HepG2 (cell line): Measurements from ENCODE around the gene HADHA. TPM values are rescaled to one million over a fixed set of nuclear protein-coding genes. Genes with fewer than 3 reads are reported as not detected.

Experiments
- CREM ChIP-seq, 2 experiments: sonication (generic) in 1 of 2; formaldehyde crosslinking in 1 of 2; IDR thresholded peaks; 2 replicates each; pipeline versions ENCODE4 v1.4.0 to v1.6.1; 2016 to 2020; ENCODE audit warnings: antibody characterized with exemption in 1 of 2, mild to moderate bottlenecking in 1 of 2, missing genetic modification reagents in 1 of 2
- DBP ChIP-seq: sonication (generic); formaldehyde crosslinking; IDR thresholded peaks from 2 replicates; pipeline ENCODE4 v1.4.0; 2020; ENCODE audit warnings: missing genetic modification reagents; ENCODE audit errors: not compliant biosample characterization
- E2F5 ChIP-seq: sonication (generic); formaldehyde crosslinking; conservative IDR thresholded peaks from 2 replicates; pipeline ENCODE4 v1.4.0; 2020; ENCODE audit warnings: missing genetic modification reagents
- FIP1L1 ChIP-seq: fragments of 200-400 bp; formaldehyde crosslinking; IDR thresholded peaks from 2 replicates; pipeline ENCODE4 v1.6.1; 2018; ENCODE audit warnings: low read depth, mild to moderate bottlenecking, low read length, moderate library complexity, borderline replicate concordance; ENCODE audit not compliant: insufficient read depth
- GABPB1 ChIP-seq: IDR thresholded peaks from 2 replicates; pipeline ENCODE4 v1.6.1; 2016; ENCODE audit warnings: mild to moderate bottlenecking, missing genetic modification reagents, moderate library complexity, missing compliant biosample characterization
- HBP1 ChIP-seq: IDR thresholded peaks from 2 replicates; pipeline ENCODE4 v1.6.1; 2016; ENCODE audit warnings: low read depth, control low read depth
- MAZ ChIP-seq, 2 experiments: sonication (generic) in 1 of 2; formaldehyde crosslinking in 1 of 2; IDR thresholded peaks; 2 replicates each; pipeline versions ENCODE4 v1.5.0 to v1.6.1; 2012 to 2020; ENCODE audit warnings: low read depth in 2 of 2, mild to moderate bottlenecking in 2 of 2, borderline replicate concordance in 1 of 2, improper control_type of control experiment in 1 of 2, low read length in 1 of 2, missing genetic modification reagents in 1 of 2, moderate library complexity in 1 of 2
- MTA1 ChIP-seq: sonication (generic); formaldehyde crosslinking; IDR thresholded peaks from 2 replicates; pipeline ENCODE4 v1.4.0; 2020; ENCODE audit warnings: missing genetic modification reagents, mild to moderate bottlenecking, borderline replicate concordance
- SATB2 ChIP-seq: sonication (generic); formaldehyde crosslinking; IDR thresholded peaks from 2 replicates; pipeline ENCODE4 v1.5.0; 2020; ENCODE audit warnings: missing genetic modification reagents
- SIX4 ChIP-seq: sonication (generic); formaldehyde crosslinking; IDR thresholded peaks from 2 replicates; pipeline ENCODE4 v1.4.0; 2020; ENCODE audit warnings: missing genetic modification reagents
- SMC3 ChIP-seq: IDR thresholded peaks from 2 replicates; pipeline ENCODE4 v1.6.1; 2011; ENCODE audit warnings: low read length, improper control_type of control experiment
- ZFX ChIP-seq: sonication (generic); formaldehyde crosslinking; IDR thresholded peaks from 2 replicates; pipeline ENCODE4 v1.4.0; 2020; ENCODE audit warnings: mild to moderate bottlenecking, low read depth, missing genetic modification reagents, moderate library complexity
- ZNF761 ChIP-seq: sonication (generic); formaldehyde crosslinking; conservative IDR thresholded peaks from 2 replicates; pipeline ENCODE4 v1.4.0; 2020; ENCODE audit warnings: mild to moderate bottlenecking, missing genetic modification reagents
- ZNF781 ChIP-seq: sonication (generic); formaldehyde crosslinking; IDR thresholded peaks from 2 replicates; pipeline ENCODE4 v1.5.1; 2020; ENCODE audit warnings: borderline replicate concordance, mild to moderate bottlenecking, missing genetic modification reagents; ENCODE audit errors: not compliant biosample characterization
- polyA plus RNA-seq, 8 experiments: library from polyadenylated mRNA; depleted of rRNA in 3 of 8; stranded (reverse) in 7 of 8; unstranded in 1 of 8; fragments of >200 nt; fragmentation: Illumina TruSeq in 4 of 8; extraction: Trizol in 4 of 8; gene quantifications; 2 replicates each; pipeline versions ENCODE4 v1.2.1 to v1.2.3, GENCODE V29; 2011 to 2016; ENCODE audit warnings: low read depth in 4 of 8, missing spikeins in 1 of 8, mixed read lengths in 1 of 8; ENCODE audit not compliant: insufficient read depth in 1 of 8
- total RNA-seq, 5 experiments: library from RNA; depleted of rRNA; stranded (reverse); fragments of >200 nt; fragmentation: Illumina TruSeq; extraction: Trizol; gene quantifications; 2 replicates each; pipeline ENCODE4 v1.2.3, GENCODE V29; 2016; ENCODE audit warnings: low read depth in 1 of 5
- TF ChIP-seq, protein P1 (sequence below): sonication (generic); formaldehyde crosslinking; IDR thresholded peaks from 2 replicates; pipeline ENCODE4 v1.5.0; 2020; ENCODE audit warnings: missing genetic modification reagents
- TF ChIP-seq, protein P2 (sequence below): sonication (generic); formaldehyde crosslinking; IDR thresholded peaks from 2 replicates; pipeline ENCODE4 v1.5.1; 2020; ENCODE audit warnings: mild to moderate bottlenecking, missing genetic modification reagents, moderate library complexity
- TF ChIP-seq, protein P3 (sequence below): sonication (generic); formaldehyde crosslinking; IDR thresholded peaks from 2 replicates; pipeline ENCODE4 v1.8.1; 2023; ENCODE audit warnings: missing genetic modification reagents, mild to moderate bottlenecking, borderline replicate concordance

Gene HADHA
- total and polyA plus RNA-seq, 2 of the 13 experiments (the other 11 are each of a cell fraction or from before 2014, with no cell fraction given) = 102 to 270 TPM

GRCh38 chr2:26172871-26173775 is 71.3 kb downstream of the HADHA start, which contains the start of gene GAREM2 (continued):
- TF ChIP-seq, protein P1, sequence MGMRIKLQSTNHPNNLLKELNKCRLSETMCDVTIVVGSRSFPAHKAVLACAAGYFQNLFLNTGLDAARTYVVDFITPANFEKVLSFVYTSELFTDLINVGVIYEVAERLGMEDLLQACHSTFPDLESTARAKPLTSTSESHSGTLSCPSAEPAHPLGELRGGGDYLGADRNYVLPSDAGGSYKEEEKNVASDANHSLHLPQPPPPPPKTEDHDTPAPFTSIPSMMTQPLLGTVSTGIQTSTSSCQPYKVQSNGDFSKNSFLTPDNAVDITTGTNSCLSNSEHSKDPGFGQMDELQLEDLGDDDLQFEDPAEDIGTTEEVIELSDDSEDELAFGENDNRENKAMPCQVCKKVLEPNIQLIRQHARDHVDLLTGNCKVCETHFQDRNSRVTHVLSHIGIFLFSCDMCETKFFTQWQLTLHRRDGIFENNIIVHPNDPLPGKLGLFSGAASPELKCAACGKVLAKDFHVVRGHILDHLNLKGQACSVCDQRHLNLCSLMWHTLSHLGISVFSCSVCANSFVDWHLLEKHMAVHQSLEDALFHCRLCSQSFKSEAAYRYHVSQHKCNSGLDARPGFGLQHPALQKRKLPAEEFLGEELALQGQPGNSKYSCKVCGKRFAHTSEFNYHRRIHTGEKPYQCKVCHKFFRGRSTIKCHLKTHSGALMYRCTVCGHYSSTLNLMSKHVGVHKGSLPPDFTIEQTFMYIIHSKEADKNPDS (CRISPR knock-in tag) = no peak
- TF ChIP-seq CREM (IDR thresholded peaks at IDR 0.05) (no peak), CREM (CRISPR knock-in tag; IDR thresholded peaks at IDR 0.05) (no peak), E2F5 (no peak), SIX4 (CRISPR knock-in tag) (no peak), GABPB1 (0 out of 2 replicates have a peak, but pooled peaks have one; percentile 18), SMC3 (no peak), SATB2 (CRISPR knock-in tag) (no peak), ZNF781 (CRISPR knock-in tag) (no peak), DBP (CRISPR knock-in tag) (no peak), ZFX (CRISPR knock-in tag) (peak; percentile 30; the same call in 1 of the 2 replicates), MAZ (IDR thresholded peaks at IDR 0.05; ENCODE audit: borderline replicate concordance, low read depth, low read length) (no peak), MAZ (CRISPR knock-in tag; IDR thresholded peaks at IDR 0.05; ENCODE audit: low read depth) (no peak), ZNF761 (no peak), MTA1 (no peak), FIP1L1 (no peak), HBP1 (CRISPR knock-in tag) (no peak)
- TF ChIP-seq, protein P2, sequence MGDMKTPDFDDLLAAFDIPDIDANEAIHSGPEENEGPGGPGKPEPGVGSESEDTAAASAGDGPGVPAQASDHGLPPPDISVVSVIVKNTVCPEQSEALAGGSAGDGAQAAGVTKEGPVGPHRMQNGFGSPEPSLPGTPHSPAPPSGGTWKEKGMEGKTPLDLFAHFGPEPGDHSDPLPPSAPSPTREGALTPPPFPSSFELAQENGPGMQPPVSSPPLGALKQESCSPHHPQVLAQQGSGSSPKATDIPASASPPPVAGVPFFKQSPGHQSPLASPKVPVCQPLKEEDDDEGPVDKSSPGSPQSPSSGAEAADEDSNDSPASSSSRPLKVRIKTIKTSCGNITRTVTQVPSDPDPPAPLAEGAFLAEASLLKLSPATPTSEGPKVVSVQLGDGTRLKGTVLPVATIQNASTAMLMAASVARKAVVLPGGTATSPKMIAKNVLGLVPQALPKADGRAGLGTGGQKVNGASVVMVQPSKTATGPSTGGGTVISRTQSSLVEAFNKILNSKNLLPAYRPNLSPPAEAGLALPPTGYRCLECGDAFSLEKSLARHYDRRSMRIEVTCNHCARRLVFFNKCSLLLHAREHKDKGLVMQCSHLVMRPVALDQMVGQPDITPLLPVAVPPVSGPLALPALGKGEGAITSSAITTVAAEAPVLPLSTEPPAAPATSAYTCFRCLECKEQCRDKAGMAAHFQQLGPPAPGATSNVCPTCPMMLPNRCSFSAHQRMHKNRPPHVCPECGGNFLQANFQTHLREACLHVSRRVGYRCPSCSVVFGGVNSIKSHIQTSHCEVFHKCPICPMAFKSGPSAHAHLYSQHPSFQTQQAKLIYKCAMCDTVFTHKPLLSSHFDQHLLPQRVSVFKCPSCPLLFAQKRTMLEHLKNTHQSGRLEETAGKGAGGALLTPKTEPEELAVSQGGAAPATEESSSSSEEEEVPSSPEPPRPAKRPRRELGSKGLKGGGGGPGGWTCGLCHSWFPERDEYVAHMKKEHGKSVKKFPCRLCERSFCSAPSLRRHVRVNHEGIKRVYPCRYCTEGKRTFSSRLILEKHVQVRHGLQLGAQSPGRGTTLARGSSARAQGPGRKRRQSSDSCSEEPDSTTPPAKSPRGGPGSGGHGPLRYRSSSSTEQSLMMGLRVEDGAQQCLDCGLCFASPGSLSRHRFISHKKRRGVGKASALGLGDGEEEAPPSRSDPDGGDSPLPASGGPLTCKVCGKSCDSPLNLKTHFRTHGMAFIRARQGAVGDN (CRISPR knock-in tag) = peak; percentile 40
- TF ChIP-seq, protein P3, sequence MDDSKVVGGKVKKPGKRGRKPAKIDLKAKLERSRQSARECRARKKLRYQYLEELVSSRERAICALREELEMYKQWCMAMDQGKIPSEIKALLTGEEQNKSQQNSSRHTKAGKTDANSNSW = no peak
- TF ChIP-seq, all 625 proteins: peak for 10
